SK-N-SH (cell line): ENCODE measurements around the gene SYTL5.

ENCODE experiments used
- CTCF ChIP-seq: fragments of 200-600 bp; sonication (generic); IDR thresholded peaks from 2 replicates; pipeline ENCODE4 v1.6.1; 2017; ENCODE audit warnings: antibody characterized with exemption, mild to moderate bottlenecking, moderate library complexity
- EP300 ChIP-seq, 2 experiments: IDR thresholded peaks; 2 replicates each; pipeline versions ENCODE4 v1.4.0 to v1.6.1; 2012; ENCODE audit warnings: borderline replicate concordance in 1 of 2, low read depth in 1 of 2, low read length in 1 of 2
- FOXM1 ChIP-seq: IDR thresholded peaks from 2 replicates; pipeline ENCODE4 v1.4.0; 2012; ENCODE audit warnings: low read depth, mild to moderate bottlenecking
- JUND ChIP-seq: IDR thresholded peaks from 2 replicates; pipeline ENCODE4 v1.4.0; 2012
- NRF1 ChIP-seq: IDR thresholded peaks from 2 replicates; pipeline ENCODE4 v1.6.1; 2012; ENCODE audit warnings: low read depth, mild to moderate bottlenecking, low read length
- POLR2AphosphoS5 ChIP-seq: IDR thresholded peaks from 2 replicates; pipeline ENCODE4 v1.6.1; 2012; ENCODE audit warnings: low read depth, low read length
- RAD21 ChIP-seq: IDR thresholded peaks from 2 replicates; pipeline ENCODE4 v1.6.1; 2012; ENCODE audit warnings: mild to moderate bottlenecking, low read length
- TAF1 ChIP-seq: IDR thresholded peaks from 2 replicates; pipeline ENCODE4 v1.6.1; 2012; ENCODE audit warnings: low read depth, mild to moderate bottlenecking, low read length, moderate library complexity, borderline replicate concordance
- TF ChIP-seq, protein P1 (sequence below): IDR thresholded peaks from 2 replicates; pipeline ENCODE4 v1.6.1; 2012; ENCODE audit warnings: mild to moderate bottlenecking, low read depth, low read length, moderate library complexity
- TF ChIP-seq, protein P2 (sequence below): IDR thresholded peaks from 2 replicates; pipeline ENCODE4 v1.4.0; 2012; ENCODE audit warnings: low read depth, borderline replicate concordance

DNA sequence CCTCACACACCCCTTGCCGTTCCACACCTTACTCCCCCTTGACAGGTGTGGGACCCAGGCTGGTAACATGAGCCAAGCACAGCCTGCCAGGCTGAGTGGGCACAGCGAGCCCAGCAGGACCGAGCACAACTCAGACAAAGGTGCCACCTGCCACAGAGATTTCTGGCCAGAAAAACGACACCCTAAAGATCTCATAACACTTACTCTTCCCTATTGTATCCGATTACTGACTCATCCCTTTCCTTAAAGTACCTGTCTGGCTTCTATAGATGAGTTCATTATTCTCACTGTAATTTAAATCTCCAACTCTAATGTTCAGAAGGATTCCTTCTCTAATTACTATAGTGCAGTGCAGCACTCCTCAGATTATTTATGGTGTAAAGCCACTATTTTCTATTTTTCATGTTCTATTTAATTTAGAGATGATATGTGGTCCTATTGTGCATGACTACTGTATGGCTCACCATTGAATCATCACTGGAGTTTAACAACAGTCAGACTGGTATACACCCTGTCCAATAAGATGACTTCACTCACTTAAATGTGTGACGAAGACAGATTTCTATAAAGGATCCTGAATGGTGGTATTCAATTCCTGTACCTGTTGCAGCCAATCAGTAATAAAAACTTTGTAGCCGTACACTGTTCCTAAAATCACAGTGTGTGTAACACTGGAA is 7.6 kb upstream of the SYTL5 start:
- TF ChIP-seq NRF1 = no peak
- no peak for TF ChIP-seq CTCF
- no peak for TF ChIP-seq POLR2AphosphoS5
- no peak for TF ChIP-seq EP300 (IDR thresholded peaks at IDR 0.05; ENCODE audit: borderline replicate concordance in 1 of 2, low read depth in 1 of 2, low read length in 1 of 2)
- TF ChIP-seq, protein P1, sequence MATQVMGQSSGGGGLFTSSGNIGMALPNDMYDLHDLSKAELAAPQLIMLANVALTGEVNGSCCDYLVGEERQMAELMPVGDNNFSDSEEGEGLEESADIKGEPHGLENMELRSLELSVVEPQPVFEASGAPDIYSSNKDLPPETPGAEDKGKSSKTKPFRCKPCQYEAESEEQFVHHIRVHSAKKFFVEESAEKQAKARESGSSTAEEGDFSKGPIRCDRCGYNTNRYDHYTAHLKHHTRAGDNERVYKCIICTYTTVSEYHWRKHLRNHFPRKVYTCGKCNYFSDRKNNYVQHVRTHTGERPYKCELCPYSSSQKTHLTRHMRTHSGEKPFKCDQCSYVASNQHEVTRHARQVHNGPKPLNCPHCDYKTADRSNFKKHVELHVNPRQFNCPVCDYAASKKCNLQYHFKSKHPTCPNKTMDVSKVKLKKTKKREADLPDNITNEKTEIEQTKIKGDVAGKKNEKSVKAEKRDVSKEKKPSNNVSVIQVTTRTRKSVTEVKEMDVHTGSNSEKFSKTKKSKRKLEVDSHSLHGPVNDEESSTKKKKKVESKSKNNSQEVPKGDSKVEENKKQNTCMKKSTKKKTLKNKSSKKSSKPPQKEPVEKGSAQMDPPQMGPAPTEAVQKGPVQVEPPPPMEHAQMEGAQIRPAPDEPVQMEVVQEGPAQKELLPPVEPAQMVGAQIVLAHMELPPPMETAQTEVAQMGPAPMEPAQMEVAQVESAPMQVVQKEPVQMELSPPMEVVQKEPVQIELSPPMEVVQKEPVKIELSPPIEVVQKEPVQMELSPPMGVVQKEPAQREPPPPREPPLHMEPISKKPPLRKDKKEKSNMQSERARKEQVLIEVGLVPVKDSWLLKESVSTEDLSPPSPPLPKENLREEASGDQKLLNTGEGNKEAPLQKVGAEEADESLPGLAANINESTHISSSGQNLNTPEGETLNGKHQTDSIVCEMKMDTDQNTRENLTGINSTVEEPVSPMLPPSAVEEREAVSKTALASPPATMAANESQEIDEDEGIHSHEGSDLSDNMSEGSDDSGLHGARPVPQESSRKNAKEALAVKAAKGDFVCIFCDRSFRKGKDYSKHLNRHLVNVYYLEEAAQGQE = no peak
- TF ChIP-seq, protein P2, sequence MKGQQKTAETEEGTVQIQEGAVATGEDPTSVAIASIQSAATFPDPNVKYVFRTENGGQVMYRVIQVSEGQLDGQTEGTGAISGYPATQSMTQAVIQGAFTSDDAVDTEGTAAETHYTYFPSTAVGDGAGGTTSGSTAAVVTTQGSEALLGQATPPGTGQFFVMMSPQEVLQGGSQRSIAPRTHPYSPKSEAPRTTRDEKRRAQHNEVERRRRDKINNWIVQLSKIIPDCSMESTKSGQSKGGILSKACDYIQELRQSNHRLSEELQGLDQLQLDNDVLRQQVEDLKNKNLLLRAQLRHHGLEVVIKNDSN = no peak
- TF ChIP-seq RAD21 = no peak
- no peak; the same call in 1 of the 2 replicates for TF ChIP-seq JUND
- no peak for TF ChIP-seq FOXM1
- no peak for TF ChIP-seq TAF1
